ENCODE results near the gene SLC41A3.
"Not testable (repeated sequence)": the region's sequence is repeated elsewhere in the genome, so short reads cannot be mapped to it uniquely, and the experiment has no call there.

The SLC41A3 gene

DNA sequence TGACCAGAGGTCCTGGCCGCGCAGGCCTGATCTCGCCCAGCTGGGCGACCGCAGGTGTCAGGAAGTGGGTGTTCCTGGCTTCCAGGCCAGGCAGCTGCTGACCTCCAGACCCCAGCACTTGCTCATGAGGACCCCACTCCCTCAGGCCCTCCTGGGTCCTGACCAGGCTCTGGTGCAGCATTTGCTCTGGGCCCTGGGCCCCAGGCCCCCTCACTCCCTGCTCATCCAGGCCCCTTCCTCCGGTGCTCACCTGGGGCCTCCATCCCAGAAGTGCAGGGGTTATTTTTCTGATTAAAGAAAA lies 122.7 kb downstream of the SLC41A3 start:
- H3K9me3 Mint-ChIP-seq = no peaks in the 10 kb centered on the region
- no peaks in the 10 kb centered on the region for H3K36me3 Mint-ChIP-seq
- H3K4me3 Mint-ChIP-seq = no peak overlapping the region
- DNase-seq (ENCODE audit: low spot score in 2 of 2) (no peak), ATAC-seq (ENCODE audit: low read depth) (no peak)
- H3K27ac Mint-ChIP-seq = no peak overlapping the region
- H3K27me3 Mint-ChIP-seq = peaks cover 15% of the 10 kb centered on the region
- H3K4me1 Mint-ChIP-seq = no peaks in the 10 kb centered on the region

- ATAC-seq (ENCODE audit: low read depth) = no peak
- no peak overlapping the region for H3K4me3 Mint-ChIP-seq
These were observed 123.3 kb downstream of the SLC41A3 start for GRCh38 chr3:125960456-125961288.

DNA sequence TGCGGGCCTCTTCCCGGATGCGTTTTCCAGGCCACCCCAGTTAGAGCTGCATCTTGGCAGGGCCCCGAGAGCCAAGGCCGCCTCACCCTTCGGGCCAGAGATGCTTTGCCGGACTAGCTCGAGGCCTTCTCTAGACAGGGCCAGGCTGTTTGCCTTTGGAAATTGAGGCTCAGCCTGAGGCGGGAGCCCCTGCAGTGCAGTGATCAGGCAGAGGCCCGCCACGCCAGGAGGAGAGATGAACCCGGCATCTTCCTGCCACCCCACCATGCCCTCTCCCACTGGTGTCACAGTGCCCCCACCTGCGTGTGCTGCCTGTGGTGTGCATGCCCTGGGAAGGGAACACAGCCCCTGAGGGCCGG lies 123.9 kb downstream of the SLC41A3 start:
- no peaks in the 10 kb centered on the region for H3K36me3 Mint-ChIP-seq
- no peak for ATAC-seq (ENCODE audit: low read depth)

More at GRCh38 chr3:125960456-125961288, 123.3 kb downstream of the SLC41A3 start:
- Mint-ChIP-seq H3K4me1 (no peaks in the 10 kb centered on the region), H3K9me3 (no peaks in the 10 kb centered on the region), H3K36me3 (no peaks in the 10 kb centered on the region), H3K27ac (no peak overlapping the region), H3K27me3 (peaks cover 15% of the 10 kb centered on the region)
- no peak for DNase-seq (ENCODE audit: low spot score in 2 of 2)

DNA sequence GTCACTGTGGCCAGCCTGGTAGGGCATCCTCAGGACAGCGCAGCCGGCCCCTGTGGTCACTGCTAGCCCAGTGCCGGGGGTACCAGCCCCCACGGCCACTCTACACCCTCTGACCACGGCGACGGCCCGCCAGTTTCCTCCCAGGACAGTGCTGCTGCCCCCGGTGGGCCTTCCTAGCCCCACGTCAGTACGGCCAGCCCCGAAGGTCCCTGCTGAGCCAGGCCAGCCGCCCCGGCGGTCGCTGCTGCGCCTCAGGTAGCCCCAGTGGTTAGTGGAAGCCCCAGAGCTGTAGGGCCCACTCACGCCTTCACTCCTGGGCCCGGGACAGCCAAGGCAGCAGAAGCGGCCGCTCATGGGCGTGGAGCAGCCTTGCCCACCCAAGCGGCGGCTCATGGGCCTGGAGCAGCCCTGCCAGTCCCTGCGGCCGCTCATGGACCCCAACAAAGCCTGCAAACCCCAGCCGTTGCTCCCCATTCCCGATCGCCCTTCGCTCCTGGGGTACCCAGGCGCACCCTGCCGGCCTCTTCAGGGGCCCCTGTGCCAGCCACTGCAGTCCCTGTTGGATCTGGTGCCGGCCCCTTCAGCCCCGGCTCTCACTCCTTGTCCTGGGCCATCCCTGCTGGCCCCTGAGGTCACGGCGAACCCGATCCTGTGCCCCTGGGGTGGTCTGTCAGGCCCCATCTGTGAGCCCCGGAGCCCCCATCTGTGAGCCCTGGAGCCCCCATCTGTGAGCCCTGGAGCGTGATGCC lies 124.4 kb downstream of the SLC41A3 start:
- Mint-ChIP-seq H3K9me3 (no peaks in the 10 kb centered on the region), H3K4me1 (no peaks in the 10 kb centered on the region), H3K27me3 (peaks cover 15% of the 10 kb centered on the region), H3K27ac (no peak overlapping the region), H3K4me3 (no peak overlapping the region), H3K36me3 (no peaks in the 10 kb centered on the region)
- no peak for DNase-seq (ENCODE audit: low spot score in 2 of 2)
- ATAC-seq (ENCODE audit: low read depth) = no peak

More for the DNA sequence above, 123.9 kb downstream of the SLC41A3 start:
- Mint-ChIP-seq H3K4me1 (no peaks in the 10 kb centered on the region), H3K9me3 (no peaks in the 10 kb centered on the region), H3K27ac (no peak overlapping the region), H3K4me3 (no peak overlapping the region), H3K27me3 (peaks cover 15% of the 10 kb centered on the region)
- DNase-seq (ENCODE audit: low spot score in 2 of 2) = no peak

DNA sequence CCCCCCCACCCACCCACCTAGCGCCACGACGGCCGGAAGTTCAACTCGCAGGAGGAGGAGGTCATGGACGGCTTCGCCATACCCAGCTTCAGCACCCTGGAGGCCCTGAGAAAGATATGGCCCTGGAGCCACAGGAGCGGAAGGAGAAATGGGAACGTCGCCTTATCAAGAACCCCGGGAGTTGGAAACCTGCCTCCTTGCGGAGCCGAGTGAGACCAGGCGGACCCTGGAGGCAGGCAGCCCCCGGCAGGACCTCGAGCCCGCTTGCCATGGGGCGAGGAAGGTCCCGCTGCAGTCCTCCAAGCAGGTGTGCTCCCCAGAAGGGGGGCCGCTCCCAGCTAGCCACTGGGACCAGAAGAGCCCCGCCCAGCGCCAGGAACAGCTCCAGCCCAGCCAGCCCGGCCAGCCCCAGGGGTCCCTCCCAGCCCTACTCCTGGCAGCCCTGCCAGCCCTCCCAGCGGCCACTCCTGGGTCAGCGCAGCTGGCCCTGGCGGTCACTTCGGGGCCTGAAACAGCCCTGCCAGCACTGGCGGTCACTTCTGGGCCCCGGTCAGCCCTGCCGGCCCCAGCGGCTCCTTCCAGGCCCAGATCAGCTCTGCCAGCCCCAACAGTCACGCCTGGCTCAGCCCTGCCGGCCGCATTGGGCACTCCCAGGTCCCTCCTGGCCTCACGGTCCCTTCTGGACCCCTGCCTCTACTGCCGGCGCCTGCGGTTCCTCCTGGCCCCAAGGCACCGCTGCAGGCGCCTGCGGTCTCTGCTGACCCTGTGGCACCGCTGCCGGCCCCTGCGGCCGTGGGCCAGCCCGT lies 125.2 kb downstream of the SLC41A3 start:
- no peak for ATAC-seq (ENCODE audit: low read depth)
- Mint-ChIP-seq H3K4me3 (no peak overlapping the region), H3K9me3 (no peaks in the 10 kb centered on the region), H3K36me3 (no peaks in the 10 kb centered on the region), H3K27me3 (peaks cover 15% of the 10 kb centered on the region), H3K4me1 (no peaks in the 10 kb centered on the region), H3K27ac (no peak overlapping the region)
- no peak for DNase-seq (ENCODE audit: low spot score in 2 of 2)

DNA sequence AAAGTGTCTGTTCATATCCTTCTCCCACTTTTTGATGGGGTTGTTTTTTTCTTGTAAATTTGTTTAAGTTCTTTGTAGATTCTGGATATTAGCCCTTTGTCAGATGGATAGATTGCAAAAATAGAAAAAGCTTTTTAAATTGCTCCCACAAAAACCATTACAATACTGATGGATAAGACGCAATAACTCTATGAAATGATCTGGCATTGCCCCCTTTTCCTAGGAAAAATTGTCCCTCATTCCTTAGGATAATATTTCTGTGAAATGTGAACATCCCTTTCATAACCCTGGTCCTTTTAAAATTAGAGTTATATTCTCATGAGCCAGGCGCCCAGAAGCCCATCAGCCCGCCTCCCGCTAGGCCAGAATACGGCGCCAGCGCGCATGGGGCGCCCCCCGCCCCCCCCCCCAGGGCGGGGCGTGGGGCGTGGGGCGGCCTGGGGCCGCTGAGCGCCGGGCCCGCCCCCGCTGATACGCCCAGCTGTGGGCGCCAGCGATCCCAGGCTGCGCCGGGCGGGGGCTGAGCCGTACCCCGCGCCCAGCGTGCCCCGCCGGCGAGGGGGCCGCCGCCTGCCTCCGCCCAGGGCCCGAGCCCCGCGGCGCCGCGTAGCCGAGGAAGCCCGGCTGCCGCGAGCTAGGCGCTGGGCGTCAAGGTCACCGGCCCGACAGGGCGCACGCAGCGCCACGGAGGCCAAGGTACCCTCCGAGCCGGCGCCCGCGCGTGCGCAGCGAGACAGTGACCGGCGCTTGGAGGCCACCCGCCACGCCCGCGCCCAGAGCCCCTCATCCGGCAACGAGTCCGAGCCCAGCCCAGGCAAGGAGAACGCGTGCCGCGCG lies 126.0 kb downstream of the SLC41A3 start:
- Mint-ChIP-seq H3K4me3 (no peak overlapping the region), H3K27ac (no peak overlapping the region), H3K9me3 (no peaks in the 10 kb centered on the region), H3K4me1 (no peaks in the 10 kb centered on the region), H3K36me3 (no peaks in the 10 kb centered on the region), H3K27me3 (peaks cover 15% of the 10 kb centered on the region)
- DNase-seq (ENCODE audit: low spot score in 2 of 2) = no peak
- no peak for ATAC-seq (ENCODE audit: low read depth)

DNA sequence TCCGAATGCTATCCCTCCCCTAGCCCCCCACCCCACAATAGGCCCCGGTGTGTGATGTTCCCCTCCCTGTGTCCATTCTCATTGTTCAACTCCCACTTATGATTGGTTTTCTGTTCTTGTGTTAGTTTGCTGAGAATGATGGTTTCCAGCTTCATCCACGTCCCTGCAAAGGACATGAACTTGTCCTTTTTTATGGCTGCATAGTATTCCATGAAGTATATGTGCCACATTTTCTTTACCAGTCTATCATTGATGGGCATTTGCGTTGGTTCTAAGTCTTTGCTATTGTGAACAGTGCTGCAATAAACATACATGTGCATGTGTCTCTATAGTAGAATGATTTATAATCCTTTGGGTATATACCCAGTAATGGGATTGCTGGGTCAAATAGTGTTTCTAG lies 126.9 kb downstream of the SLC41A3 start:
- not testable (repeated sequence) for H3K4me1 Mint-ChIP-seq; ATAC-seq (ENCODE audit: low read depth); DNase-seq (ENCODE audit: low spot score in 2 of 2); H3K4me3 Mint-ChIP-seq; H3K36me3 Mint-ChIP-seq; H3K27ac Mint-ChIP-seq; H3K9me3 Mint-ChIP-seq
- peaks cover 17% of the 10 kb centered on the region for H3K27me3 Mint-ChIP-seq
